Measurements from ENCODE around the gene ZC3H10. TPM values are rescaled to one million over a fixed set of nuclear protein-coding genes. Genes with fewer than 3 reads are reported as not detected.
A peak's percentile ranks its signal among the peaks of the same experiment; 100 is the strongest.

Gene ZC3H10
- total and polyA plus RNA-seq, 2 of the 13 experiments (the other 11 are each of a cell fraction or from before 2014, with no cell fraction given): 0.70 to 2.3 TPM

- 0 out of 2 replicates have a peak, but pooled peaks have one; percentile 16 for TF ChIP-seq ARID3A (IDR thresholded peaks at IDR 0.05; ENCODE audit: low read depth, low read length)
- TF ChIP-seq SRY (CRISPR knock-in tag; IDR thresholded peaks at IDR 0.05): peak; percentile 79; the same call in 1 of the 2 replicates
- peak; percentile 58; the same call in 1 of the 2 replicates for TF ChIP-seq SIX1 (CRISPR knock-in tag; IDR thresholded peaks at IDR 0.05; ENCODE audit: borderline replicate concordance)
- TF ChIP-seq ZBTB40 (IDR thresholded peaks at IDR 0.05): peak; percentile 82
- peak; percentile 63 for TF ChIP-seq ZBTB40 (CRISPR knock-in tag; IDR thresholded peaks at IDR 0.05)
- TF ChIP-seq NFIB (CRISPR knock-in tag; IDR thresholded peaks at IDR 0.05; ENCODE audit: borderline replicate concordance): no peak
- no peak for TF ChIP-seq ZBTB7A (CRISPR knock-in tag; IDR thresholded peaks at IDR 0.05)
- TF ChIP-seq SETDB1 (CRISPR knock-in tag; IDR thresholded peaks at IDR 0.05; ENCODE audit: borderline replicate concordance): no peak
- TF ChIP-seq ZBTB44 (CRISPR knock-in tag; IDR thresholded peaks at IDR 0.05): no peak; the same call in 1 of the 2 replicates
- TF ChIP-seq ZNF770 (CRISPR knock-in tag; IDR thresholded peaks at IDR 0.05): peak; percentile 85
- peak; percentile 76 for TF ChIP-seq PITX1 (CRISPR knock-in tag; IDR thresholded peaks at IDR 0.05)
- TF ChIP-seq ZNF768 (CRISPR knock-in tag; IDR thresholded peaks at IDR 0.05): peak; percentile 16; the same call in 1 of the 2 replicates
- TF ChIP-seq ERF (CRISPR knock-in tag; IDR thresholded peaks at IDR 0.05): peak; percentile 93; the same call in 1 of the 2 replicates
Observed at GRCh38 chr12:56117778-56118687, at the start of gene ZC3H10 (continued).

Measured in HepG2 (cell line).